Measurements from ENCODE around the gene CHST13.

Gene CHST13, protein sequence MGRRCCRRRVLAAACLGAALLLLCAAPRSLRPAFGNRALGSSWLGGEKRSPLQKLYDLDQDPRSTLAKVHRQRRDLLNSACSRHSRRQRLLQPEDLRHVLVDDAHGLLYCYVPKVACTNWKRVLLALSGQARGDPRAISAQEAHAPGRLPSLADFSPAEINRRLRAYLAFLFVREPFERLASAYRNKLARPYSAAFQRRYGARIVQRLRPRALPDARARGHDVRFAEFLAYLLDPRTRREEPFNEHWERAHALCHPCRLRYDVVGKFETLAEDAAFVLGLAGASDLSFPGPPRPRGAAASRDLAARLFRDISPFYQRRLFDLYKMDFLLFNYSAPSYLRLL

GRCh38 chr3:126523745-126524428 is at the start of gene CHST13:
TSS of gene CHST13 (plus strand) at chr3:126524155. CDS start at chr3:126524333, 178 bp downstream.
- H3K9me3 Mint-ChIP-seq, result no peaks in the 10 kb centered on the region
- peak within 1 kb of the TSS; percentile 65 to 67 for H3K4me3 Mint-ChIP-seq
- ATAC-seq (peak; percentile 57), DNase-seq (no peak)
- peaks cover 41% of the 10 kb centered on the region for H3K27me3 Mint-ChIP-seq
- H3K27ac Mint-ChIP-seq, result no peak within 1 kb of the TSS
- no peaks in the 10 kb centered on the region for H3K4me1 Mint-ChIP-seq

GRCh38 chr3:126474498-126475412 is 49.2 kb upstream of the CHST13 start:
- peak overlapping the region; percentile 63 to 73 for H3K4me3 Mint-ChIP-seq
- H3K27me3 Mint-ChIP-seq, result no peaks in the 10 kb centered on the region
- H3K4me1 Mint-ChIP-seq, result peaks cover 44% of the 10 kb centered on the region
- DNase-seq (peak; percentile 45 to 56), ATAC-seq (peak; percentile 6)
- peak overlapping the region; percentile 92 to 93 for H3K27ac Mint-ChIP-seq
- H3K9me3 Mint-ChIP-seq, result no peaks in the 10 kb centered on the region

GRCh38 chr3:126475413-126476114 is 48.4 kb upstream of the CHST13 start, which contains the start of gene ZXDC:
TSS of gene ZXDC (minus strand) at chr3:126475891. CDS start at chr3:126475865, 26 bp downstream.
- no peaks in the 10 kb centered on the region for H3K27me3 Mint-ChIP-seq
- peak; percentile 94 for DNase-seq
- H3K4me1 Mint-ChIP-seq, result peaks cover 39% of the 10 kb centered on the region
- ATAC-seq, result peak; percentile 86
- peak within 1 kb of the TSS; percentile 82 to 84 for H3K4me3 Mint-ChIP-seq
- H3K27ac Mint-ChIP-seq, result peak within 1 kb of the TSS; percentile 92 to 93
- no peaks in the 10 kb centered on the region for H3K9me3 Mint-ChIP-seq

- Mint-ChIP-seq H3K27ac (peak overlapping the region in 1 of 2 donors; percentile 92), H3K9me3 (no peaks in the 10 kb centered on the region), H3K27me3 (no peaks in the 10 kb centered on the region), H3K4me1 (peaks cover 39% of the 10 kb centered on the region), H3K4me3 (peak overlapping the region; percentile 82 to 84)
- ATAC-seq, result peak; percentile 43
- peak in 1 of 2 donors; percentile 60 for DNase-seq
These were observed 47.5 kb upstream of the CHST13 start for GRCh38 chr3:126476166-126477060.

DNA sequence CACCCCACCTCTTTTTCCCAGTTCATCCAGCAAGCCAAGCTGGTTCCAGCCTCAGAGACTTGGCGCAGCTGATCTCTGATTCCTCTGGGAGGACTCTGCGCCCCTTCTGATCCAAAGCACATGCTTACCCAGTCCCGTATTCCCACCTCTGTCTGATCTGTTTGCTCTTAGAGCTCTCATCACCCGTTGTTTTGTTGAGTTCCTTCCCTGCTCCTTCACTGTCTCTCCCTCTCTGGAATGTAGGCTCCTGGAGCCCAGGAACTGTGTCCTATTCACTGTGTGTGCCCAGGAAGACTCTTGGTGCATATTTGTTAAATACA is 46.9 kb upstream of the CHST13 start:
- H3K4me3 Mint-ChIP-seq, result peak overlapping the region; percentile 60 to 82
- DNase-seq (no peak), ATAC-seq (no peak)
- no peaks in the 10 kb centered on the region for H3K27me3 Mint-ChIP-seq
- no peaks in the 10 kb centered on the region for H3K9me3 Mint-ChIP-seq
- H3K4me1 Mint-ChIP-seq, result peaks cover 38% of the 10 kb centered on the region
- no peak overlapping the region for H3K27ac Mint-ChIP-seq

DNA sequence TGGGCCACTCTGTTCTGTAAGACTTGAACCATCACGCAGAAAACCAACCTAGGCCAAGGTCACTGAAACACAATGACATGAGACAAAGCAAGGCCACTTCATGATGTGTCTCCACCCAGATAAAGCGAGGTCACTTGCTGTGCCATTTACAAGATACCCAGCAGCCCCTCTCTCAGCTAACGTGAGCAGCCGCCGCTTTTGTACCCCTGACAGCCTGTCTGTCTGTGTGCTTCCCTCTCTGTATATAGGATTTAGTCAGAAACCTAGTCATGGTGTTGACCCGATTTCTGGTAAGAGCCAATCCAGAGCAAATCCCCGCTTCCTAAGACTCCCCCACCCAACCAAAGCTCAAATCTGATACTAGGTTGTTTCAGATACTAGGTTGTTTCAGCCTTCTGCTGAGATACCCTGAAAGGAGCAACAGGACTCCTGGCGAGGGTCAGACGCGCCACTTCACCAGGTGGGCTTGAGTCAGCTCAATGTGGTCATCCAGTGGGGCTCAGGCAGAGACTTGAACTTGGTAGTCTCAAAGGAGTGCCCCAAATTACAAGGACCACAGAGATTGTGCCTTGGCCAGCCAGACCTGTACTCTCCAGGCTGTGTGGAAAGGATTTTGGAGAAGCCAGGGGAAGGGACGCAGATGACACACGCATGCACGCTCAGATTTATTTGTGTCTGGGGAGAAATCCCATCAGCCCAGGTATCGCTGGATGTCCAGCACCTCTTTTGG is 45.2 kb upstream of the CHST13 start:
- DNase-seq, result no peak
- no peak for ATAC-seq
- H3K4me1 Mint-ChIP-seq, result peaks cover 21% of the 10 kb centered on the region
- H3K27ac Mint-ChIP-seq, result no peak overlapping the region
- H3K27me3 Mint-ChIP-seq, result no peaks in the 10 kb centered on the region
- H3K4me3 Mint-ChIP-seq, result no peak overlapping the region
- H3K9me3 Mint-ChIP-seq, result no peaks in the 10 kb centered on the region

GRCh38 chr3:126479642-126480041 is 44.3 kb upstream of the CHST13 start:
- Mint-ChIP-seq H3K9me3 (no peaks in the 10 kb centered on the region), H3K4me1 (peaks cover 12% of the 10 kb centered on the region), H3K27ac (no peak overlapping the region), H3K27me3 (no peaks in the 10 kb centered on the region), H3K4me3 (no peak overlapping the region)
- ATAC-seq, result no peak
- no peak for DNase-seq

- no peak overlapping the region for H3K4me3 Mint-ChIP-seq
- no peak overlapping the region for H3K27ac Mint-ChIP-seq
- H3K9me3 Mint-ChIP-seq, result no peaks in the 10 kb centered on the region
These were observed 43.7 kb upstream of the CHST13 start for GRCh38 chr3:126480206-126480605.

DNA sequence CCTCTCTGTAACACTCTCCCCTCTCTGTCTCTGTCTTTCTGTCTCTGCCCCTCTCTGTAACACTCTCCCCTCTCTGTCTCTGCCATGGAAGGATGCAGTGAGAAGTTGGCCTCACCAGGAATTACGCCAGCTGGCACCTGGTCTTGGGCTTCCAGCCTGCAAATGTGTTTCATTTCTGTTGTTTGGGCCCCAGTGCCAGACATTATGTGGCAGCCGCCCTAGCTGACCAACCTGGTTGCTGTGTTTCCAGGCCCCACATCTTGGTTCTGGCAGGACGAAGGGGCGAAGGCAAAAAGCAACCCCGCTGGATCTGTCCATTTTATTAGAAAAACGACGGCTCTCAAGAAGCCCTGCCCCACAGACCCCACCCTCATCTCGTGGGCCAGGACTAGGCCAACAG is 43.1 kb upstream of the CHST13 start:
- ATAC-seq (no peak), DNase-seq (no peak)
- Mint-ChIP-seq H3K27me3 (no peaks in the 10 kb centered on the region), H3K4me3 (no peak overlapping the region), H3K27ac (peak overlapping the region in 1 of 2 donors; percentile 23), H3K9me3 (no peaks in the 10 kb centered on the region), H3K4me1 (peaks cover 10% of the 10 kb centered on the region)

More at GRCh38 chr3:126480206-126480605, 43.7 kb upstream of the CHST13 start:
- ATAC-seq (no peak), DNase-seq (no peak)
- Mint-ChIP-seq H3K4me1 (peaks cover 10% of the 10 kb centered on the region), H3K27me3 (no peaks in the 10 kb centered on the region)

- DNase-seq (no peak), ATAC-seq (no peak)
- H3K4me1 Mint-ChIP-seq, result peaks cover 13% of the 10 kb centered on the region
- no peak overlapping the region for H3K4me3 Mint-ChIP-seq
- no peaks in the 10 kb centered on the region for H3K9me3 Mint-ChIP-seq
- H3K27ac Mint-ChIP-seq, result peak overlapping the region in 1 of 2 donors; percentile 35
- H3K27me3 Mint-ChIP-seq, result no peaks in the 10 kb centered on the region
These were observed 42.0 kb upstream of the CHST13 start for GRCh38 chr3:126481808-126482502.

DNA sequence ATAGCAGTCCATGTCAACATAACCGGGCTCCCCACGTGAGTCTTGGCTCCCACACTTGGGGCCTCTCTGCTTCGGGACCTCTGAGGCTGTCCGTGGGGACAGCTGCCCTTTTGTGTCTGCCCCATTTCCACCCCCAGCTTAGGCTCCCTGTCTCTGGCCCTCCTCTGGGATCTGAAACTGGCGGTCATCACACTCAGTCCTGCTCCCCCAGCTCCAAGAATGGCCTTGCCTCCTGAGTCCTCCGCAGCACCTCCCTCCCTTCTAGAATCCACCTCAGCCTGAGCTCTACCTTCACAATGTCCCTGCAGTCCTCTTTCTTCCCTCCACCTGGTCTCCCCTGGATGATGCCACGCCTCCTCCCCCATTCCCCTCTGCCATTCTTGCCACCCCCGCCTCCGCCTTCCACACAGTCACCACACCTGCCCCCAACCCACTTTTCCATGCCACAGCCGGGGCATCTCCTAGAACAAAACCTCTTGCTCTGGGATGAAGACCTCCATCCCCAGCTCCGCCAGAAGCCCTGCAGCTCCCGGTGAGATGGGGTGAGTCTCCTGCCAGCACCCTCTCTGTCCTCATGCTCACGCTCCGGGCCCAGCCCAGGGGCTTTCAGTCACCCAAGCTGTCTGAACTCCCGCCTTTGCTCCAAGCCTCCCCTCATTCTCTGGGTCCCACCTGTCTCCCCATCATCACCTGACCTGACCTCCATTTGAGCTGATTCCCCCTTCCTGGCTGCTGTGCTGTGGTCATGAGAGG is 41.3 kb upstream of the CHST13 start:
- ATAC-seq, result no peak
- H3K4me3 Mint-ChIP-seq, result no peak overlapping the region
- no peak overlapping the region for H3K27ac Mint-ChIP-seq
- no peaks in the 10 kb centered on the region for H3K27me3 Mint-ChIP-seq
- H3K4me1 Mint-ChIP-seq, result peaks cover 16% of the 10 kb centered on the region
- no peaks in the 10 kb centered on the region for H3K9me3 Mint-ChIP-seq
- no peak for DNase-seq

- Mint-ChIP-seq H3K27ac (no peak overlapping the region), H3K27me3 (no peaks in the 10 kb centered on the region), H3K4me3 (no peak overlapping the region), H3K4me1 (peaks cover 18% of the 10 kb centered on the region), H3K9me3 (no peaks in the 10 kb centered on the region)
- no peak for ATAC-seq
- no peak for DNase-seq
These were observed 40.6 kb upstream of the CHST13 start for GRCh38 chr3:126483321-126483761.

DNA sequence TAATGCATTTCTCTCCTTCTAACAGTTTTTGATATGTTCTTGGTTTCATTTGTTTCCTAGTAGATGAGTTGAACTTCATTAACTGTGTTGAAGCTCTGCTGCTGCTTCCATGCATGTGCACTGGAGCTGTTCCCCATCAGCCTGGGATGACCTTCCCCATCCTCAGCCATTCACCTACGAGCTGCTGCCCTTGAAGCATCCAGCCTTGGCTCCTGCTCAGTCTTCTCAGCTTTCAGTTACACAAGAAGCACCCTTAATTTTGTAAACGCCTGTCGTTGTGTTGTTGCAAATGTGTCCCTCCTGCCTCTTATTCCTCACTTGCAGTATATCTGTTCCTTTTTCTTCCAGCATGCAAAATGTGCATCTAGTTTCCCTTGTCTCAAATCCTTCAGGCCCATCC is 39.8 kb upstream of the CHST13 start:
- no peak for DNase-seq
- Mint-ChIP-seq H3K4me3 (no peak overlapping the region), H3K4me1 (peaks cover 18% of the 10 kb centered on the region), H3K9me3 (no peaks in the 10 kb centered on the region), H3K27ac (no peak overlapping the region), H3K27me3 (no peaks in the 10 kb centered on the region)
- no peak for ATAC-seq
